NT2/D1 (cell line): ENCODE data around the gene IL22RA2.

Source experiments
- DNase-seq: peaks from one replicate; pipeline ENCODE4 v3.0.0-alpha.2; 2011; ENCODE audit warnings: low read depth, low spot score
- H3K27me3 ChIP-seq: 2 replicates; pipeline ENCODE4 v1.6.0; 2011; ENCODE audit warnings: mild to moderate bottlenecking; ENCODE audit not compliant: insufficient read length, insufficient read depth
- H3K36me3 ChIP-seq: 2 replicates; pipeline ENCODE4 v1.6.1; 2011; ENCODE audit warnings: mild to moderate bottlenecking, low read length, mixed read lengths; ENCODE audit not compliant: insufficient read depth, insufficient read length
- H3K4me1 ChIP-seq: 2 replicates; pipeline ENCODE4 v1.5.1; 2011; ENCODE audit not compliant: insufficient read depth, insufficient read length
- H3K4me3 ChIP-seq: 2 replicates; pipeline ENCODE4 v1.5.1; 2011; ENCODE audit warnings: low read depth; ENCODE audit not compliant: insufficient read length
- H3K9ac ChIP-seq: 2 replicates; pipeline ENCODE4 v1.6.0; 2011; ENCODE audit warnings: low read depth; ENCODE audit not compliant: insufficient read length
- H3K9me3 ChIP-seq: 2 replicates; pipeline ENCODE4 v1.5.1; 2011; ENCODE audit warnings: mild to moderate bottlenecking, low read length; ENCODE audit not compliant: insufficient read depth
- SUZ12 ChIP-seq: IDR thresholded peaks from 2 replicates; pipeline ENCODE4 v1.6.1; 2011; ENCODE audit not compliant: insufficient read length, insufficient read depth; ENCODE audit errors: extremely low read depth
- YY1 ChIP-seq: IDR thresholded peaks from 2 replicates; pipeline ENCODE4 v1.6.1; 2011; ENCODE audit not compliant: insufficient read length, insufficient read depth
- ZNF274 ChIP-seq: IDR thresholded peaks from 2 replicates; pipeline ENCODE4 v1.6.1; 2011; ENCODE audit warnings: mild to moderate bottlenecking, low read depth, low read length

Gene IL22RA2

DNA sequence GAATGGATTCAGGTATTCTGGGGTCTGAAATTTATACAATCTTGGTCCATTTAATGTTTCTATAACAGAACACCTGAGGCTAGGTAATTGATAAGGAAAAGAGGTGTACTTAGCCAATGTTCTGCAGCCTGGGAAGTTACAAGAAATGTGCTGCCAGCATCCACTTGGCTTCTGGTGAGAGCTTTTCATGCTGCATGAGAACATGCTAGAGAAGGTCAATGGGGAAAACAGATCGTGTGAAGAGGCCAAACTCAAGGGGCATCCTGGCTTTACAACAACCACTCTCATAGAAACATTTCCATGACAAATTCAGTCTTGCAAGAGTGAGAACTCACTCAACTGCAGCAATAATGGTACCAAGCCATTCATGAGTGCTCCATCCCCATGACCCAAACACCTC is 16.8 kb downstream of the IL22RA2 start:
- no peak for DNase-seq
- no peak overlapping the region for H3K9ac ChIP-seq
- no peaks in the 10 kb centered on the region for H3K27me3 ChIP-seq
- no peaks in the 10 kb centered on the region for H3K4me1 ChIP-seq
- no peak overlapping the region for H3K4me3 ChIP-seq
- H3K9me3 ChIP-seq = 0 out of 2 replicates have a peak, but pooled peaks cover 6% of the 10 kb centered on the region
- H3K36me3 ChIP-seq = no peaks in the 10 kb centered on the region
- TF ChIP-seq ZNF274 = no peak
- no peak for TF ChIP-seq YY1
- TF ChIP-seq SUZ12 = no peak

DNA sequence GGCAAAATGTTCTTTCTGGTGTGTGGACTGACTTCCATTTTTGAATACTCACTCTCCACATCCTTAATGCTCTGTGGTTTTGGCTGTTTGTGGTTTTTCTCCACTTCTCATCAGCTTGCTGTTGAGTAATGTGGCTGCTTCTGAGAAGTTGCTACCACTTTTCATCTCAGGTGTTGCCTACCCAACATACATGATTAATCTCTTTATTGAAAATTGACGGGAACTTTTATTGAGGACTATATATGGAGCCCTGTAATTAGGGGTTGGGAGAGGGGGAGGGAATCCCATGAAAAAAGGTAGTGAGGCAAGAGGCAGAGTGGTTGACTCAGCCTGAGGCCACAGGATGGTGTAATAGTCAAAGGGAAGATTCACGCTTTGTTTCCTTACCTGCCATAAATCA is 17.6 kb downstream of the IL22RA2 start:
- Histone ChIP-seq H3K27me3 (no peaks in the 10 kb centered on the region), H3K4me3 (no peak overlapping the region), H3K4me1 (no peaks in the 10 kb centered on the region), H3K9ac (no peak overlapping the region), H3K9me3 (peaks cover 12% of the 10 kb centered on the region), H3K36me3 (no peaks in the 10 kb centered on the region)
- TF ChIP-seq YY1 (no peak), SUZ12 (no peak), ZNF274 (no peak)
- no peak for DNase-seq

DNA sequence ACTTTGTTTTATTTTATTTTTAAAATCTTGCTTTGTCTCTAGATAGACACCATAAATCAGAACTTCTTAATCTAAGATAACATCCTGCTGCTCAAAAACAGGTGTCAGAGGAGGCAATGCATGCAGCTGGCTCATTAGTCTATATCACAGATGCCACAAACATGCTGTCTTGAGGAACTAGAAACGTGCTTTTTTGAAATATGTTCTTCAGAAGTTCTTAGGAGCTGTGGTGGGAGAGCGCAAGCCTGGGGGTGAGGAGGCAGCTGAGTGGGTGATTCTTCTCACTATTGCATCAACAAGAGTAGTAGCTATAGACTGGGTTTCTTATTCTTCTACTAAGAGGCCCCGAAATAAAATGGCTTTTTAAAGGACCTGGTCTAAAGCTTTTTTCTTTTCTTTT is 23.4 kb downstream of the IL22RA2 start:
- Histone ChIP-seq H3K4me3 (no peak overlapping the region), H3K9ac (no peak overlapping the region), H3K27me3 (no peaks in the 10 kb centered on the region), H3K4me1 (no peaks in the 10 kb centered on the region), H3K36me3 (no peaks in the 10 kb centered on the region), H3K9me3 (peaks cover 8% of the 10 kb centered on the region)
- DNase-seq = no peak
- no peak for TF ChIP-seq SUZ12
- TF ChIP-seq YY1 = no peak

DNA sequence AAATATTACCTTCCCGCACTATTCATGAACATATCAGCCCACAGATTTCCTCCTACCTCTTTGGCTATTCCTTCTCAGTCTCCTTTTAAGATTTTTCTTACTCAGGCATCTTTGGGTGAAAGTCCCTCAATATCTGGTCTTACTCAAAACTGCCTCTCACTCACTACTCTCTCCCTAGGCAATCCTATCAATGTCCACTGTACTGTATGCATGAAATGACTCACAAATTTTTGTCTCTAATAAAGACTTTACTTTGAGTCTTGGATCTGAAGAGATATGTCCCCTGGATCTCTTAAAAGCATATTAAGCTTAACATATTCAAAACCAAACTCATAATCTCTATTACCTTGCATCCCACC is 24.4 kb downstream of the IL22RA2 start:
- no peaks in the 10 kb centered on the region for H3K36me3 ChIP-seq
- DNase-seq = no peak
- no peak overlapping the region for H3K9ac ChIP-seq
- no peaks in the 10 kb centered on the region for H3K27me3 ChIP-seq
- no peak overlapping the region for H3K4me3 ChIP-seq
- no peaks in the 10 kb centered on the region for H3K4me1 ChIP-seq
- peaks cover 8% of the 10 kb centered on the region for H3K9me3 ChIP-seq
- TF ChIP-seq YY1 (no peak), ZNF274 (no peak), SUZ12 (no peak)

DNA sequence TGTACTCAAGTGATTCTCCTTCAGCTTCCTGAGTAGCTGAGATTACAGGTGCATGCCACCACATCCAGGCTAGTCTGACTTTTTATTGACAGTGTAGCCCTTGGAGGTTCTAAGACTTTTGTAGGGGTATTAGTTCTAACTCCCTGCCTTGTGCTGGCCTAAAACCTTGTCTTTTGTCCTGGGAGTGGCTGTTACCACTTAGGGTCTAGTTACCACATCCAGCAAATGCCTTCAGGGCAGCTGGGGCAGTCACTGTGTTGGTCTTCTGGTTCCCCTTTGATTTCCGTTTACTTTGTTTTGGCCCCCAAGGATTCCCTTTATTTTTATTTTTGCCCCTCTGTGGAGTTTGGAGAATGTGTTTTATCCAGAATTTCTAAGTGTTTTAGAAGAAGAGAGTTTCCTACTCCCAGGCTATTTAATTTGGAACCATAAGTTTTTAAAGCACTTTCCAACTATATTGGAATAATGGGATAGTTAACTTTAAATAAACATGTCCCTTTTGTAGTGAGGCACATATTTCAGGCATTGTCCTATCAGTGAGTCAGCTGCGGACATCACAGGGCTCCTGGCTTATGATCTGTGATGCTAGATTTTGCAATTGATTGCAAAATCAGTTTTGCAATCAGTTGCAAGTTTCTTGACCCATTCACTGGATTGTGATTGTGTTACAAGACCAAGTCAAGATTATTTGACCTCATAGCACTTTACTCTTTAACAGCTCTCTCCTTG is 25.0 kb downstream of the IL22RA2 start:
- DNase-seq = no peak
- peaks cover 8% of the 10 kb centered on the region for H3K9me3 ChIP-seq
- no peaks in the 10 kb centered on the region for H3K4me1 ChIP-seq
- H3K4me3 ChIP-seq = no peak overlapping the region
- no peak overlapping the region for H3K9ac ChIP-seq
- TF ChIP-seq SUZ12 (no peak), ZNF274 (no peak), YY1 (no peak)
- no peaks in the 10 kb centered on the region for H3K36me3 ChIP-seq
- no peaks in the 10 kb centered on the region for H3K27me3 ChIP-seq

DNA sequence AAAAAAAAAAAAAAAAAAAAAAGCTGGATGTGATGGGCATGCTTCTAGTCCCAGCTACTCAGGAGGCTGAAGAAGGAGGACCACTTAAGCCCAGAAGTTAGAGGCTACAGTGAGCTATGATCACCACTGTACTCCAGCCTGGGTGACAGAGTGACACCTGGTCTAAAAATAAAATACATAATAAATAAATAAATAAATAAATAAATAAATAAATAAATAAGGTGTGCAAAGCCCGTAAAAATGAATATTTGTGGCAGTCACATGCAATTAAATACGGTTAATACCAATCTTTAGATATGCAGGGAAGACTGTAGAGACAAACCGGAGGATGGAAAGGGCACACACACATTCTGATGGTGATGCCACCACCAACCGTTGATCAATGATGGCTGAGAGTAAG is 26.2 kb downstream of the IL22RA2 start:
- no peak for DNase-seq
- H3K9me3 ChIP-seq = peaks cover 8% of the 10 kb centered on the region
- no peak overlapping the region for H3K4me3 ChIP-seq
- no peaks in the 10 kb centered on the region for H3K27me3 ChIP-seq
- H3K36me3 ChIP-seq = no peaks in the 10 kb centered on the region
- H3K9ac ChIP-seq = no peak overlapping the region
- H3K4me1 ChIP-seq = no peaks in the 10 kb centered on the region
- no peak for TF ChIP-seq SUZ12
- no peak for TF ChIP-seq YY1
- no peak for TF ChIP-seq ZNF274

DNA sequence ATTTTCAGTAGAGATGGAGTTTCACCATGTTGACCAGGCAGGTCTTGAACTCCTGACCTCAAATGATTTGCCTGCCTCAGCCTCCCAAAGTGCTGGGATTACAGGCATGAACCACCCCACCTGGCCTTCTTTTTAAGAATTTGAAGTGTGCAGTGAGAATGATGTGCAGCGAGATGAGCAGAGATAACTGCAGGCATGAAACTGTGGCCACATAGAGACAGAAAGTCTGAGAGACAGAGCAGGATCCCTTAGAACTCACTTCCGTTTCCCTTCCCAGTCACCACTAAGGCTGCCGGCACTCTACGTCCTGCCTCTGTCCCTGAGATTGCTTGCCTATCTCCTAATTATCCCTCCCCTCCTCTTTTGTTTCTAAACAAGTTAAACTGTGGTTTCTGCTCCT is 27.2 kb downstream of the IL22RA2 start:
- TF ChIP-seq ZNF274 (no peak), YY1 (no peak), SUZ12 (no peak)
- H3K27me3 ChIP-seq = no peaks in the 10 kb centered on the region
- H3K9ac ChIP-seq = no peak overlapping the region
- DNase-seq = no peak
- H3K4me3 ChIP-seq = no peak overlapping the region
- peaks cover 5% of the 10 kb centered on the region for H3K9me3 ChIP-seq
- no peaks in the 10 kb centered on the region for H3K4me1 ChIP-seq
- no peaks in the 10 kb centered on the region for H3K36me3 ChIP-seq
